HepG2 (cell line): Measurements from ENCODE around the gene SINHCAF. TPM values are rescaled to one million over a fixed set of nuclear protein-coding genes. Genes with fewer than 3 reads are reported as not detected.
A peak's percentile ranks its signal among the peaks of the same experiment; 100 is the strongest.

Experiments used
- FOXO4 ChIP-seq: sonication (generic); formaldehyde crosslinking; conservative IDR thresholded peaks from 2 replicates; pipeline ENCODE4 v1.8.1; 2023; ENCODE audit warnings: missing genetic modification reagents
- IKZF1 ChIP-seq: fragments of 450-650 bp; IDR thresholded peaks from 2 replicates; pipeline ENCODE4 v1.7.1; 2016
- ISX ChIP-seq: sonication (generic); formaldehyde crosslinking; conservative IDR thresholded peaks from 2 replicates; pipeline ENCODE4 v1.5.0; 2020; ENCODE audit warnings: missing genetic modification reagents
- KDM2A ChIP-seq: sonication (generic); formaldehyde crosslinking; IDR thresholded peaks from 2 replicates; pipeline ENCODE4 v1.4.0; 2020; ENCODE audit warnings: low read depth, missing genetic modification reagents, borderline replicate concordance
- MYPOP ChIP-seq: sonication (generic); formaldehyde crosslinking; IDR thresholded peaks from 2 replicates; pipeline ENCODE4 v1.8.1; 2023; ENCODE audit warnings: mild to moderate bottlenecking, moderate library complexity, missing genetic modification reagents
- NR2F6 ChIP-seq, 2 experiments: IDR thresholded peaks; 2 replicates each; pipeline ENCODE4 v1.6.1; 2016; ENCODE audit warnings: antibody characterized with exemption in 1 of 2, mild to moderate bottlenecking in 1 of 2
- PHF21A ChIP-seq: sonication (generic); formaldehyde crosslinking; IDR thresholded peaks from 2 replicates; pipeline ENCODE4 v1.5.0; 2020; ENCODE audit warnings: mild to moderate bottlenecking, missing genetic modification reagents
- POLR2A ChIP-seq, 2 experiments: IDR thresholded peaks; 2 replicates each; pipeline ENCODE4 v1.6.1; 2011; ENCODE audit warnings: low read depth in 2 of 2, low read length in 2 of 2, mild to moderate bottlenecking in 1 of 2, moderate library complexity in 1 of 2; ENCODE audit not compliant: insufficient read depth in 1 of 2
- POLR2AphosphoS5 ChIP-seq: IDR thresholded peaks from 2 replicates; pipeline ENCODE4 v1.6.1; 2012; ENCODE audit warnings: low read depth, low read length
- PRMT3 ChIP-seq: sonication (generic); formaldehyde crosslinking; IDR thresholded peaks from 2 replicates; pipeline ENCODE4 v1.8.1; 2022; ENCODE audit warnings: low read depth, mild to moderate bottlenecking, moderate library complexity, missing genetic modification reagents, borderline replicate concordance
- RBM22 ChIP-seq: fragments of 200-400 bp; formaldehyde crosslinking; optimal IDR thresholded peaks from 2 replicates; pipeline ENCODE3; 2017; ENCODE audit warnings: mild to moderate bottlenecking, low read length, moderate library complexity
- SAFB2 ChIP-seq: sonication (generic); formaldehyde crosslinking; IDR thresholded peaks from 2 replicates; pipeline ENCODE4 v1.5.1; 2020; ENCODE audit warnings: missing genetic modification reagents, low read depth, mild to moderate bottlenecking, borderline replicate concordance
- SNAPC2 ChIP-seq: sonication (generic); formaldehyde crosslinking; IDR thresholded peaks from 2 replicates; pipeline ENCODE4 v1.8.1; 2022; ENCODE audit warnings: mild to moderate bottlenecking, missing genetic modification reagents
- SP4 ChIP-seq: sonication (generic); formaldehyde crosslinking; IDR thresholded peaks from 2 replicates; pipeline ENCODE4 v1.8.1; 2023; ENCODE audit warnings: mild to moderate bottlenecking, missing genetic modification reagents
- TBL1XR1 ChIP-seq: fragments of 150-350 bp; IDR thresholded peaks from 2 replicates; pipeline ENCODE4 v1.6.1; 2014; ENCODE audit warnings: borderline replicate concordance, low read length; ENCODE audit not compliant: partially characterized antibody
- TCF12 ChIP-seq, 2 experiments: fragments of 450-650 bp in 1 of 2; sonication (generic) in 1 of 2; formaldehyde crosslinking in 1 of 2; IDR thresholded peaks; 2 replicates each; pipeline versions ENCODE4 v1.6.1 to v1.8.0; 2017 to 2022; ENCODE audit warnings: antibody characterized with exemption in 1 of 2, mild to moderate bottlenecking in 1 of 2, missing genetic modification reagents in 1 of 2, moderate library complexity in 1 of 2
- ZBED4 ChIP-seq: sonication (generic); formaldehyde crosslinking; IDR thresholded peaks from 2 replicates; pipeline ENCODE4 v1.4.0; 2020; ENCODE audit warnings: missing genetic modification reagents, borderline replicate concordance
- ZNF317 ChIP-seq: sonication (generic); formaldehyde crosslinking; IDR thresholded peaks from 2 replicates; pipeline ENCODE4 v1.5.0; 2020; ENCODE audit warnings: mild to moderate bottlenecking, missing genetic modification reagents
- ZNF329 ChIP-seq: sonication (generic); formaldehyde crosslinking; IDR thresholded peaks from 2 replicates; pipeline ENCODE4 v1.9.0; 2021; ENCODE audit warnings: low read depth, mild to moderate bottlenecking, missing genetic modification reagents
- ZNF331 ChIP-seq: sonication (generic); formaldehyde crosslinking; IDR thresholded peaks from 2 replicates; pipeline ENCODE4 v1.4.0; 2020; ENCODE audit warnings: missing genetic modification reagents
- ZNF432 ChIP-seq: sonication (generic); formaldehyde crosslinking; IDR thresholded peaks from 2 replicates; pipeline ENCODE4 v1.5.0; 2020; ENCODE audit warnings: missing genetic modification reagents, mild to moderate bottlenecking, borderline replicate concordance
- ZNF652 ChIP-seq: IDR thresholded peaks from 2 replicates; pipeline ENCODE4 v1.6.1; 2016; ENCODE audit warnings: low read depth, borderline replicate concordance
- ZSCAN25 ChIP-seq: sonication (generic); formaldehyde crosslinking; IDR thresholded peaks from 2 replicates; pipeline ENCODE4 v1.8.0; 2022; ENCODE audit warnings: mild to moderate bottlenecking, missing genetic modification reagents
- ZSCAN29 ChIP-seq: sonication (generic); formaldehyde crosslinking; conservative IDR thresholded peaks from 2 replicates; pipeline ENCODE4 v1.4.0; 2020; ENCODE audit warnings: mild to moderate bottlenecking, missing genetic modification reagents
- polyA plus RNA-seq, 8 experiments: library from polyadenylated mRNA; depleted of rRNA in 3 of 8; stranded (reverse) in 7 of 8; unstranded in 1 of 8; fragments of >200 nt; fragmentation: Illumina TruSeq in 4 of 8; extraction: Trizol in 4 of 8; gene quantifications; 2 replicates each; pipeline versions ENCODE4 v1.2.1 to v1.2.3, GENCODE V29; 2011 to 2016; ENCODE audit warnings: low read depth in 4 of 8, missing spikeins in 1 of 8, mixed read lengths in 1 of 8; ENCODE audit not compliant: insufficient read depth in 1 of 8
- total RNA-seq, 5 experiments: library from RNA; depleted of rRNA; stranded (reverse); fragments of >200 nt; fragmentation: Illumina TruSeq; extraction: Trizol; gene quantifications; 2 replicates each; pipeline ENCODE4 v1.2.3, GENCODE V29; 2016; ENCODE audit warnings: low read depth in 1 of 5

The SINHCAF gene
- total and polyA plus RNA-seq, 2 of the 13 experiments (the other 11 are each of a cell fraction or from before 2014, with no cell fraction given) = 54.6 to 97.8 TPM

- TF ChIP-seq ZBED4 (0 out of 2 replicates have a peak, but pooled peaks have one; percentile 17), TCF12 (IDR thresholded peaks at IDR 0.05) (no peak), TCF12 (CRISPR knock-in tag; IDR thresholded peaks at IDR 0.05) (peak; percentile 45; the same call in 1 of the 2 replicates), ZNF317 (0 out of 2 replicates have a peak, but pooled peaks have one; percentile 70), SNAPC2 (CRISPR knock-in tag) (no peak), ZNF331 (CRISPR knock-in tag) (peak; percentile 11; the same call in 1 of the 2 replicates), SP4 (CRISPR knock-in tag) (no peak), RBM22 (no peak), ZNF329 (CRISPR knock-in tag) (0 out of 2 replicates have a peak, but pooled peaks have one; percentile 56), ZNF652 (CRISPR knock-in tag) (no peak), ZSCAN25 (0 out of 2 replicates have a peak, but pooled peaks have one; percentile 12), PHF21A (CRISPR knock-in tag) (no peak), POLR2AphosphoS5 (no peak), ZSCAN29 (no peak), POLR2A (IDR thresholded peaks at IDR 0.05; ENCODE audit: insufficient read depth in 1 of 2, low read depth in 2 of 2, low read length in 2 of 2) (peak in 1 of 2 experiments; percentile 25; a peak in 3 of 4 replicates), TBL1XR1 (no peak), MYPOP (0 out of 2 replicates have a peak, but pooled peaks have one; percentile 13), SAFB2 (CRISPR knock-in tag) (no peak; the same call in 1 of the 2 replicates), IKZF1 (no peak), ISX (0 out of 2 replicates have a peak, but pooled peaks have one; percentile 21), NR2F6 (IDR thresholded peaks at IDR 0.05) (no peak), NR2F6 (CRISPR knock-in tag; IDR thresholded peaks at IDR 0.05) (no peak), PRMT3 (CRISPR knock-in tag) (peak; percentile 76; the same call in 1 of the 2 replicates), KDM2A (CRISPR knock-in tag) (peak; percentile 42; the same call in 1 of the 2 replicates), ZNF432 (CRISPR knock-in tag) (no peak), FOXO4 (CRISPR knock-in tag) (peak; percentile 95; the same call in 1 of the 2 replicates)
These were observed 966 bp downstream of the SINHCAF start (continued) for GRCh38 chr12:31324845-31325523.
